HepG2 (cell line): ENCODE results near the gene AKAP9. TPM values are rescaled to one million over a fixed set of nuclear protein-coding genes. Genes with fewer than 3 reads are reported as not detected.
A peak's percentile ranks its signal among the peaks of the same experiment; 100 is the strongest.

Experiments used
- ATAC-seq: fragments of 200-7000 bp; cut with Tn5 transposase; 3 replicates; pipeline ENCODE4 v1.9.1; 2020; ENCODE audit warnings: mild to moderate bottlenecking, moderate library complexity
- BruUV-seq: library from RNA; stranded (reverse); fragments of 400-500 nt; replicated peaks from 2 replicates; lab custom pipeline; 2021; lab: Mats Ljungman, UMichigan
- CTCF ChIA-PET: fragments of 300-600 bp; formaldehyde crosslinking; extraction: SDS; loops from one replicate; lab custom pipeline; 2021; ENCODE audit warnings: low total read pairs, inconsistent platforms, low intra/inter-chr PET ratio; lab: Yijun Ruan, JAX
- POLR2A ChIA-PET: fragments of 350-600 bp; sonication (Branson Sonifier 250); formaldehyde crosslinking; loops from one replicate; lab custom pipeline; 2020; ENCODE audit warnings: antibody characterized with exemption, inconsistent platforms; lab: Yijun Ruan, JAX
- DNase-seq: peaks from one replicate; pipeline ENCODE4 v3.0.0-alpha.2; 2015; ENCODE audit warnings: low spot score
- FAIRE-seq: peaks from 3 replicates; lab custom pipeline; 2011; peaks lifted over from hg19 to GRCh38; lab: Jason Lieb, UNC
- H2AFZ ChIP-seq: one replicate; pipeline ENCODE4 v1.6.1; 2011; ENCODE audit warnings: low read length, inconsistent platforms
- H3K27ac ChIP-seq: fragments of 300-600 bp; 3 replicates; pipeline ENCODE4 v1.8.0; 2011; ENCODE audit warnings: mixed run types, mild to moderate bottlenecking, mixed read lengths, low read length, inconsistent platforms; ENCODE audit not compliant: insufficient read depth; ENCODE audit errors: extremely low read length
- H3K27me3 ChIP-seq, 2 experiments: fragments of 200-600 bp in 1 of 2; 2 replicates in 1 of 2; 3 replicates in 1 of 2; pipeline versions ENCODE4 v1.6.0 to v1.8.0; 2011; ENCODE audit warnings: low read length in 2 of 2, mild to moderate bottlenecking in 2 of 2, moderate library complexity in 2 of 2, inconsistent platforms in 1 of 2; ENCODE audit not compliant: insufficient read depth in 2 of 2, control insufficient read depth in 1 of 2
- H3K36me3 ChIP-seq, 2 experiments: fragments of 200-600 bp in 1 of 2; replicated peaks in 1 of 2; 2 replicates in 1 of 2; 3 replicates in 1 of 2; pipeline versions ENCODE4 v1.5.1 to v1.8.0; 2011; ENCODE audit warnings: low read length in 2 of 2, inconsistent platforms in 1 of 2; ENCODE audit not compliant: insufficient read depth in 2 of 2, control insufficient read depth in 1 of 2
- H3K4me1 ChIP-seq: 2 replicates; pipeline ENCODE4 v1.5.1; 2012; ENCODE audit warnings: low read length, inconsistent platforms; ENCODE audit not compliant: insufficient read depth
- H3K4me2 ChIP-seq: 2 replicates; pipeline ENCODE4 v1.6.0; 2011; ENCODE audit warnings: low read depth, low read length, inconsistent platforms
- H3K4me3 ChIP-seq, 3 experiments: fragments of 200-600 bp in 1 of 3; sonication (generic), shearing (Covaris generic) in 1 of 3; replicated peaks in 1 of 3; 2 replicates each; pipeline ENCODE4 v1.5.1; 2011 to 2016; ENCODE audit warnings: low read length in 3 of 3, inconsistent platforms in 2 of 3, low read depth in 2 of 3, mild to moderate bottlenecking in 2 of 3, control low read depth in 1 of 3, mixed read lengths in 1 of 3; ENCODE audit not compliant: insufficient read depth in 1 of 3
- H3K79me2 ChIP-seq: one replicate; pipeline ENCODE4 v1.6.1; 2011; ENCODE audit warnings: low read length, inconsistent platforms; ENCODE audit not compliant: insufficient read depth
- H3K9ac ChIP-seq: 2 replicates; pipeline ENCODE4 v1.6.0; 2011; ENCODE audit warnings: mild to moderate bottlenecking, low read depth, low read length, inconsistent platforms; ENCODE audit not compliant: insufficient read depth
- H3K9me3 ChIP-seq: 2 replicates; pipeline ENCODE4 v1.5.1; 2012; ENCODE audit warnings: mild to moderate bottlenecking, low read length
- H4K20me1 ChIP-seq: 2 replicates; pipeline ENCODE4 v1.6.0; 2011; ENCODE audit warnings: inconsistent platforms, mild to moderate bottlenecking, low read length, moderate library complexity; ENCODE audit not compliant: insufficient read depth
- CEBPB ChIP-seq: IDR thresholded peaks from 2 replicates; pipeline ENCODE4 v1.6.1; 2011; ENCODE audit warnings: low read depth, low read length, improper control_type of control experiment, borderline replicate concordance
- FOSL2 ChIP-seq: sonication (generic); formaldehyde crosslinking; IDR thresholded peaks from 2 replicates; pipeline ENCODE4 v1.4.0; 2020; ENCODE audit warnings: missing genetic modification reagents
- GATAD1 ChIP-seq: IDR thresholded peaks from 2 replicates; pipeline ENCODE4 v1.6.1; 2016; ENCODE audit warnings: missing genetic modification reagents, missing compliant biosample characterization
- HDAC1 ChIP-seq: sonication (generic); formaldehyde crosslinking; IDR thresholded peaks from 2 replicates; pipeline ENCODE4 v1.5.1; 2020; ENCODE audit warnings: mild to moderate bottlenecking, missing genetic modification reagents
- KLF9 ChIP-seq: IDR thresholded peaks from 2 replicates; pipeline ENCODE4 v1.6.1; 2016; ENCODE audit warnings: low read depth
- MAZ ChIP-seq, 2 experiments: sonication (generic) in 1 of 2; formaldehyde crosslinking in 1 of 2; IDR thresholded peaks; 2 replicates each; pipeline versions ENCODE4 v1.5.0 to v1.6.1; 2012 to 2020; ENCODE audit warnings: low read depth in 2 of 2, mild to moderate bottlenecking in 2 of 2, borderline replicate concordance in 1 of 2, improper control_type of control experiment in 1 of 2, low read length in 1 of 2, missing genetic modification reagents in 1 of 2, moderate library complexity in 1 of 2
- NFYC ChIP-seq: IDR thresholded peaks from 2 replicates; pipeline ENCODE4 v1.6.1; 2016; ENCODE audit warnings: missing genetic modification reagents, missing compliant biosample characterization
- SP5 ChIP-seq: IDR thresholded peaks from 2 replicates; pipeline ENCODE4 v1.6.1; 2016; ENCODE audit warnings: low read depth, borderline replicate concordance
- ZMYM3 ChIP-seq: sonication (generic); formaldehyde crosslinking; IDR thresholded peaks from 2 replicates; pipeline ENCODE4 v1.5.1; 2020; ENCODE audit warnings: mild to moderate bottlenecking, missing genetic modification reagents
- ZNF225 ChIP-seq: sonication (generic); formaldehyde crosslinking; IDR thresholded peaks from 2 replicates; pipeline ENCODE4 v1.4.0; 2020; ENCODE audit warnings: mild to moderate bottlenecking, missing genetic modification reagents
- ZNF280B ChIP-seq: sonication (generic); formaldehyde crosslinking; IDR thresholded peaks from 2 replicates; pipeline ENCODE4 v1.5.0; 2020; ENCODE audit warnings: missing genetic modification reagents, mild to moderate bottlenecking, borderline replicate concordance
- ZNF280D ChIP-seq: sonication (generic); formaldehyde crosslinking; IDR thresholded peaks from 2 replicates; pipeline ENCODE4 v1.5.1; 2020; ENCODE audit warnings: mild to moderate bottlenecking, missing genetic modification reagents
- ZNF510 ChIP-seq: sonication (generic); formaldehyde crosslinking; IDR thresholded peaks from 2 replicates; pipeline ENCODE4 v1.4.0; 2020; ENCODE audit warnings: low read depth, mild to moderate bottlenecking, missing genetic modification reagents
- ZNF782 ChIP-seq: sonication (generic); formaldehyde crosslinking; IDR thresholded peaks from 2 replicates; pipeline ENCODE4 v1.4.0; 2020; ENCODE audit warnings: missing genetic modification reagents, mild to moderate bottlenecking, borderline replicate concordance
- WGBS: methylation state at CpG from one replicate; pipeline ENCODE4 v1.1.6; 2017; ENCODE audit warnings: low lambda C conversion rate; 5-methylcytosine and 5-hydroxymethylcytosine counted together
- in situ Hi-C: cut with HindIII; loops from 2 replicates; pipeline ENCODE4 v1.10.0; 2017; ENCODE audit warnings: low pct_unique_long_range_greater_than_20kb; ENCODE audit not compliant: extremely low pct_ligation_motif_present
- intact Hi-C: fragments of 100-400 bp; cut with micrococcal nuclease; formaldehyde crosslinking; loops from one replicate; pipeline ENCODE4 v1.10.0; 2022; ENCODE audit not compliant: unreplicated experiment
- polyA plus RNA-seq, 8 experiments: library from polyadenylated mRNA; depleted of rRNA in 3 of 8; stranded (reverse) in 7 of 8; unstranded in 1 of 8; fragments of >200 nt; fragmentation: Illumina TruSeq in 4 of 8; extraction: Trizol in 4 of 8; gene quantifications; 2 replicates each; pipeline versions ENCODE4 v1.2.1 to v1.2.3, GENCODE V29; 2011 to 2016; ENCODE audit warnings: low read depth in 4 of 8, missing spikeins in 1 of 8, mixed read lengths in 1 of 8; ENCODE audit not compliant: insufficient read depth in 1 of 8
- total RNA-seq, 5 experiments: library from RNA; depleted of rRNA; stranded (reverse); fragments of >200 nt; fragmentation: Illumina TruSeq; extraction: Trizol; gene quantifications; 2 replicates each; pipeline ENCODE4 v1.2.3, GENCODE V29; 2016; ENCODE audit warnings: low read depth in 1 of 5
- TF ChIP-seq, protein P1 (sequence below): sonication (generic); IDR thresholded peaks from 2 replicates; pipeline ENCODE4 v1.6.1; 2016; ENCODE audit warnings: low read depth, borderline replicate concordance
- TF ChIP-seq, protein P2 (sequence below): sonication (generic); formaldehyde crosslinking; IDR thresholded peaks from 2 replicates; pipeline ENCODE4 v1.4.0; 2020; ENCODE audit warnings: missing genetic modification reagents, borderline replicate concordance

The AKAP9 gene
- total and polyA plus RNA-seq, 2 of the 13 experiments (the other 11 are each of a cell fraction or from before 2014, with no cell fraction given), result 27.6 to 33.1 TPM

- 17% methylated on average over 4 of the region's 4 CpGs for WGBS
- H3K4me1 ChIP-seq, result peaks cover 22% of the 10 kb centered on the region
- peaks cover 0 to 14% of the 10 kb centered on the region in 2 experiments; a peak in 4 of 5 replicates for H3K36me3 ChIP-seq
- DNase-seq (peak; percentile 96), ATAC-seq (peak; percentile 100), FAIRE-seq (peak; percentile 78)
- no peaks in the 10 kb centered on the region for H3K9me3 ChIP-seq
- H3K9ac ChIP-seq, result no peak overlapping the region
- H3K27ac ChIP-seq, result peak overlapping the region; percentile 67
- TSS peak; percentile 17 for BruUV-seq
- no peak overlapping the region for H2AFZ ChIP-seq
- no peaks in the 10 kb centered on the region for H4K20me1 ChIP-seq
- no peaks in the 10 kb centered on the region for H3K79me2 ChIP-seq
- in situ Hi-C loops (no loop called here), intact Hi-C loops (loop anchor here (2.0 to 5.0 kb wide), 3 partner anchors 100 to 385 kb away; partner anchors contain the start of genes AKAP9 and MTERF1)
- peak overlapping the region; percentile 48 for H3K4me2 ChIP-seq
- POLR2A ChIA-PET, result interaction anchor here (0.6 to 1.1 kb wide), 6 partner anchors 18 to 203 kb away, joined by 3 to 11 read pairs (median 4); partner anchors contain the start of genes AKAP9, CYP51A1 and MTERF1
- CTCF ChIA-PET, result no interaction called here
- H3K27me3 ChIP-seq, result no peaks in the 10 kb centered on the region
- H3K4me3 ChIP-seq, result no peak overlapping the region; a peak in 1 of 6 replicates
- peak; percentile 87 for TF ChIP-seq CEBPB
- TF ChIP-seq HDAC1 (CRISPR knock-in tag), result peak; percentile 64
- no peak for TF ChIP-seq ZNF510 (CRISPR knock-in tag)
- TF ChIP-seq ZNF280B (CRISPR knock-in tag), result no peak
- TF ChIP-seq, protein P1, sequence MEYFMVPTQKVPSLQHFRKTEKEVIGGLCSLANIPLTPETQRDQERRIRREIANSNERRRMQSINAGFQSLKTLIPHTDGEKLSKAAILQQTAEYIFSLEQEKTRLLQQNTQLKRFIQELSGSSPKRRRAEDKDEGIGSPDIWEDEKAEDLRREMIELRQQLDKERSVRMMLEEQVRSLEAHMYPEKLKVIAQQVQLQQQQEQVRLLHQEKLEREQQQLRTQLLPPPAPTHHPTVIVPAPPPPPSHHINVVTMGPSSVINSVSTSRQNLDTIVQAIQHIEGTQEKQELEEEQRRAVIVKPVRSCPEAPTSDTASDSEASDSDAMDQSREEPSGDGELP, result peak; percentile 82; the same call in 1 of the 2 replicates
- TF ChIP-seq, protein P2, sequence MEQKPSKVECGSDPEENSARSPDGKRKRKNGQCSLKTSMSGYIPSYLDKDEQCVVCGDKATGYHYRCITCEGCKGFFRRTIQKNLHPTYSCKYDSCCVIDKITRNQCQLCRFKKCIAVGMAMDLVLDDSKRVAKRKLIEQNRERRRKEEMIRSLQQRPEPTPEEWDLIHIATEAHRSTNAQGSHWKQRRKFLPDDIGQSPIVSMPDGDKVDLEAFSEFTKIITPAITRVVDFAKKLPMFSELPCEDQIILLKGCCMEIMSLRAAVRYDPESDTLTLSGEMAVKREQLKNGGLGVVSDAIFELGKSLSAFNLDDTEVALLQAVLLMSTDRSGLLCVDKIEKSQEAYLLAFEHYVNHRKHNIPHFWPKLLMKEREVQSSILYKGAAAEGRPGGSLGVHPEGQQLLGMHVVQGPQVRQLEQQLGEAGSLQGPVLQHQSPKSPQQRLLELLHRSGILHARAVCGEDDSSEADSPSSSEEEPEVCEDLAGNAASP (CRISPR knock-in tag), result 0 out of 2 replicates have a peak, but pooled peaks have one; percentile 40
- no peak for TF ChIP-seq KLF9 (CRISPR knock-in tag)
- TF ChIP-seq ZNF280D (CRISPR knock-in tag), result 0 out of 2 replicates have a peak, but pooled peaks have one; percentile 26
- peak; percentile 66 for TF ChIP-seq FOSL2 (CRISPR knock-in tag)
- no peak for TF ChIP-seq NFYC (CRISPR knock-in tag)
- peak; percentile 78 for TF ChIP-seq SP5
- TF ChIP-seq GATAD1 (CRISPR knock-in tag), result no peak
- TF ChIP-seq ZNF782 (CRISPR knock-in tag), result no peak
- no peak for TF ChIP-seq ZMYM3 (CRISPR knock-in tag)
- no peak for TF ChIP-seq ZNF225
- TF ChIP-seq MAZ (IDR thresholded peaks at IDR 0.05; ENCODE audit: borderline replicate concordance, low read depth, low read length), result no peak
- no peak for TF ChIP-seq MAZ (CRISPR knock-in tag; IDR thresholded peaks at IDR 0.05; ENCODE audit: low read depth)
Observed at GRCh38 chr7:92042056-92042737, 101.5 kb downstream of the AKAP9 start.
